ENCODE data around the gene WDR86.
A peak's percentile ranks its signal among the peaks of the same experiment; 100 is the strongest.

WDR86 gene

GRCh38 chr7:151415375-151416105 is 5.7 kb upstream of the WDR86 start:
- Histone ChIP-seq H3K27ac (no peak overlapping the region), H3K27me3 (ENCODE audit: insufficient read depth, low read depth, severe bottlenecking) (no peaks in the 10 kb centered on the region), H3K9me3 (ENCODE audit: severe bottlenecking) (no peaks in the 10 kb centered on the region), H3K4me3 (ENCODE audit: low read depth, low read length) (no peak overlapping the region), H3K36me3 (no peaks in the 10 kb centered on the region)
- DNase-seq, result no peak
- TF ChIP-seq, protein P1, sequence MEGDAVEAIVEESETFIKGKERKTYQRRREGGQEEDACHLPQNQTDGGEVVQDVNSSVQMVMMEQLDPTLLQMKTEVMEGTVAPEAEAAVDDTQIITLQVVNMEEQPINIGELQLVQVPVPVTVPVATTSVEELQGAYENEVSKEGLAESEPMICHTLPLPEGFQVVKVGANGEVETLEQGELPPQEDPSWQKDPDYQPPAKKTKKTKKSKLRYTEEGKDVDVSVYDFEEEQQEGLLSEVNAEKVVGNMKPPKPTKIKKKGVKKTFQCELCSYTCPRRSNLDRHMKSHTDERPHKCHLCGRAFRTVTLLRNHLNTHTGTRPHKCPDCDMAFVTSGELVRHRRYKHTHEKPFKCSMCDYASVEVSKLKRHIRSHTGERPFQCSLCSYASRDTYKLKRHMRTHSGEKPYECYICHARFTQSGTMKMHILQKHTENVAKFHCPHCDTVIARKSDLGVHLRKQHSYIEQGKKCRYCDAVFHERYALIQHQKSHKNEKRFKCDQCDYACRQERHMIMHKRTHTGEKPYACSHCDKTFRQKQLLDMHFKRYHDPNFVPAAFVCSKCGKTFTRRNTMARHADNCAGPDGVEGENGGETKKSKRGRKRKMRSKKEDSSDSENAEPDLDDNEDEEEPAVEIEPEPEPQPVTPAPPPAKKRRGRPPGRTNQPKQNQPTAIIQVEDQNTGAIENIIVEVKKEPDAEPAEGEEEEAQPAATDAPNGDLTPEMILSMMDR (IDR thresholded peaks at IDR 0.05; ENCODE audit: low read depth, low read length), result no peak

DNA sequence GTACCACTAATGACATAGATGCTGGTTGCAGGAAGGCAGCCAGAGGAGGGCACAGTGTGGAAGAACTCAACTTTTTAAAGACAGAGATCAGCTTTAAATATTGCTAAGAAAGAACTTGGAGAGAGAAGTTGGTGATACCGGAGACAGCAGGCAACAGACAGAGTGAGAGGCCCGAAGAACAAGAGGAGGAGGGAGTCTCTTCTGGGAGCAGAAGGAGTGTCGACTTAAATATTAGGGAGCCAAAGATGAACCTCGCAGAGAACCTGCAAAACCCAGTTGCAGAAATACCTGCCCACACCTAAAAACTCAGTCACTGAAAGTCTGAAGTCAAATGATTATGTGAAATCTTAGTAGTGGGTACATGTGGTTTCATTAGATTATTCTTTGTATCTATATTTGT is 3.4 kb upstream of the WDR86 start:
- Histone ChIP-seq H3K27me3 (ENCODE audit: insufficient read depth, low read depth, severe bottlenecking) (peaks cover 12% of the 10 kb centered on the region), H3K36me3 (no peaks in the 10 kb centered on the region), H3K4me3 (ENCODE audit: low read depth, low read length) (no peak overlapping the region), H3K9me3 (ENCODE audit: severe bottlenecking) (no peaks in the 10 kb centered on the region), H3K27ac (no peak overlapping the region)
- TF ChIP-seq, protein P1 (IDR thresholded peaks at IDR 0.05; ENCODE audit: low read depth, low read length), result no peak
- no peak for DNase-seq

DNA sequence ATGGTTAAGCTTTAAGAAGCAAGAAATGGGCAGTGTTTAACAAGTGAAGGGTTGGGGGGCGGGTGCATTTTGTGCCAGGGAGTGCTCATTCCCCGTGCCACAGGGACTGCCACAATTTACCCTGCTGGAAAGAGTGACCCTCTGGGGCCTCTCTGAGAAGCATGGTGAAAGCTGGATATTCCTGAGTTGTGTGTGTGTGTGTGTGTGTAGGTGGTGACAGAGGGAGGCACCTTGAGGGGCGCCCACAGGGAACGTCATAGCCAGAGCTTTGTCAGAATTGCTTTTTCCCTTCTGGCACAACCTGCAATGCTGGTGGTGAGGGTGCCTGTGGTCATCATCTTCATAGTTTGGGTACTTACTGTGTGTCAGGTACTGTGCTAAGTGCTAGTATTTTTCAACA is 2.5 kb upstream of the WDR86 start:
- H3K9me3 ChIP-seq (ENCODE audit: severe bottlenecking), result no peaks in the 10 kb centered on the region

DNA sequence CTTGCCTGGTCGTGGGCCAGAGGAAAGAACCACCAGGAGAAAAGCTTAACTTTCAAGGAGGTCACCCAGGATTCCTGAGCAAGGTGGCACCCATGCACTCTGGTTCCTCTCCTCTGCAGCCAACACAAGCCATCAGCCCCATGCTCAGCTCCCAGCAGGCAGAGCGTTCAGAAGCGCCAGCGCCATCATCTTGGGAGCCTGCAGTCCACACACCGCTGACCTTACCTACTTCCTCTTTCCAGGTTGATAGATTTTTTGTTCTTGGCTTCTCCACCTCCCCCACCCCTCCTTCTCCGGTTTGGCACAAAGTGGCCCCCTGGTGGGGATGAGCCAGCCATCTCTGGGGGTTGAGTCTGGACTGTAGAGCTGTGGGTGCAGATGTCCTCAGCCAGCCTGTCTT is 1.7 kb upstream of the WDR86 start:
- Histone ChIP-seq H3K27ac (no peak overlapping the region), H3K4me3 (ENCODE audit: low read depth, low read length) (no peak overlapping the region), H3K27me3 (ENCODE audit: insufficient read depth, low read depth, severe bottlenecking) (peaks cover 12% of the 10 kb centered on the region), H3K36me3 (no peaks in the 10 kb centered on the region), H3K9me3 (ENCODE audit: severe bottlenecking) (no peaks in the 10 kb centered on the region)
- no peak for DNase-seq
- TF ChIP-seq, protein P1 (IDR thresholded peaks at IDR 0.05; ENCODE audit: low read depth, low read length), result 0 out of 2 replicates have a peak, but pooled peaks have one; percentile 12

More for the DNA sequence above, 2.5 kb upstream of the WDR86 start:
- Histone ChIP-seq H3K36me3 (no peaks in the 10 kb centered on the region), H3K27me3 (ENCODE audit: insufficient read depth, low read depth, severe bottlenecking) (peaks cover 12% of the 10 kb centered on the region), H3K4me3 (ENCODE audit: low read depth, low read length) (no peak overlapping the region), H3K27ac (no peak overlapping the region)
- TF ChIP-seq, protein P1 (IDR thresholded peaks at IDR 0.05; ENCODE audit: low read depth, low read length), result no peak
- DNase-seq, result no peak

DNA sequence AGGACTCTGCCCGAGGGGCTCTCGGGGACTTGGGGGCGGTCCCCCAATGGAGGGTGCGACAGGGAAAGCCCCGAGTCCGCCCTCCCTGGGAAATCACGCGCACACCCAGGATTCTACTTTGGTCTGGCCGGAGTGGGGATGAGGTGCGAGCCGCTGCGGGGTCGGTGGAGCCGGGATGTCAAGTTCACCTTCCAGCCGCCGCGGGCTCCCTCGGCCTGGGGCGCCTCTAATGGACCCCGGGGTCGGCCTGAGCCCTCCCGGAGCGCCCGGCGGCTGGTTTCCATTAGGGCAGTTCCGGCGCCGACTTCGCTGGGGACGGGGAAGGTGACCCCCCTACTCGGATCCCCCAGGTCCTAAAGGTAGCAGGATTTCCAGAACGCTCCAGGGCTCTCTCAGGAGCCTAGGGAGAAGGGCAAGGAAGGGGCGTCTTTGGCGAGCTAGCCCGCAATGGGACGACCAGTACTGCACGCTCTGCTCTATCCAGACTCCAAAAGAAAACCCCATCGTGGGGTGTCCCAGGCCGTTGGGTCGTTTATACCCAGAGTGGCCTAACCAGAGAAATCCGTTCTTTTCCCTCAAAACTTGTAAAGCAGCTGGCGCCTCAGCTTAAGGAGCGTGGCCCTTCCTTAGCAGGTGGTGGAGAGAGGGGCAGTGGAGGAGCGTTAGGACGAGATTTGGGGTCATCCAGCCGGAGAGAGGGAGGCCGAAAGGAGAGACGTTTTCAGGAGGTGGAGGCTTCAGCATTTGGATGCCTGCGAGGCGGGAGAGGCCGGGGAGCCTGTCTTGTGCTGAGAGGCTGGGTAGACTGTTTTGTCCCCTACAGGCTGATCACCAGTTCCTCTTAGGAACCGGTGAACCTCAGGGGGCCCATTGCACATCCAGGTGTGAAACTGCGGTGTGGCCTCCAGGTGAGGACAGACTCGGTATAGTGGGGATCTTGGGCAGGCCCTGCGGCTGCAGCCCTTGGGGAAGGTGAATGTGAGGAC is 860 bp upstream of the WDR86 start:
- TF ChIP-seq, protein P1 (IDR thresholded peaks at IDR 0.05; ENCODE audit: low read depth, low read length), result no peak
- Histone ChIP-seq H3K27me3 (ENCODE audit: insufficient read depth, low read depth, severe bottlenecking) (peaks cover 12% of the 10 kb centered on the region), H3K4me3 (ENCODE audit: low read depth, low read length) (peak overlapping the region; percentile 89), H3K36me3 (no peaks in the 10 kb centered on the region), H3K9me3 (ENCODE audit: severe bottlenecking) (no peaks in the 10 kb centered on the region), H3K27ac (no peak overlapping the region; the same call in 1 of the 2 replicates)
- peak; percentile 66 for DNase-seq

All from WERI-Rb-1 (cell line).